Left lobe of liver (tissue), 2 donors: ENCODE results near the gene DYNC1LI1. TPM values are rescaled to one million over a fixed set of nuclear protein-coding genes. Genes with fewer than 3 reads are reported as not detected.
"Not testable (repeated sequence)": the region's sequence is repeated elsewhere in the genome, so short reads cannot be mapped to it uniquely, and the experiment has no call there.

Experiments
- ATAC-seq: fragments of 200-7000 bp; cut with Tn5 transposase; one replicate; pipeline ENCODE4 v1.9.1; 2020; ENCODE audit warnings: mild to moderate bottlenecking, moderate library complexity
- DNase-seq: peaks from one replicate; pipeline ENCODE4 v3.0.0-alpha.2; 2020; ENCODE audit warnings: low spot score
- total RNA-seq: library from RNA; stranded (reverse); gene quantifications from one replicate; pipeline ENCODE4 v1.2.1, GENCODE V29; 2021
- donor health status: DM: no; HTN: no; CAD: no; lungs with moderate emphysema.
- donor health status: DM: no; HTN: yes; CAD: no.

Gene DYNC1LI1
- total RNA-seq, 1 donor from 2014 or later = 10.4 TPM

DNA sequence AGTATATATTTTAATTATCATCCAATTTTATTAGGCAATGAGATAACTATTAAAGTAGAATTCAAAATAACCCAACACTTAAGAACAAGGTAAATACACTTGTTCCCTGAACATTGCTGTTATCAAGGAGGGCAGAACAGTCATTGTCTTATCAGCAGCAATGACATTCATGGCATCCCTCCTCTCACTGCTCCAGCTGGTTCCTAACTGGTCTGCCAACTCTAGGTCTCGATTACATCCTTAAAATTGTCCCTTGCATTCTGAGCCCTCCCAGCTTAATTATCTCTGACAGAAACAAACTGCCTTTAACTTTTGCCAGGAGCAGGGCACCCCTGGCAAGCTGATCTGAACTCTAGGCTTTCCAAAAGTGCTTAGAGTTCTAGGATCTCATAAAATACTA, 14.0 kb upstream of the DYNC1LI1 start:
- ATAC-seq = no peak

DNA sequence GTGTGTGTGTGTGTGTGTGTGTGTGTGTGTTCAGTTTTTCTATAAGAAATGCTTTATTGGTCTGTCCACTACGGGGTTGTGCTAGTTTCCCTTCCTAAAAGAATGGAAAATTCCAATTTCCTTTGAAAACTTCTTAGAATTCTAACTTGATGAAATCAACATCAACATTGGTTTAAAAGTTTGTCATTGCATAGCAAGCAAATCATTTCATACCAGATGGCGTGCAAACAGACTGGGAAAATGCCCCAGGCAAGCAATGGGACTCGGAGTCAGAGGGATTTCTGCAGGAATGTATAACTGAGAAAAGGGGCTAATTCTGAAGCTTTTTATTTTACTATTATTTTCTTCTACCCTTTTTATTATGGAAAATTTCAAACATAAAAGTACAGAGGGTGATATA, 13.1 kb upstream of the DYNC1LI1 start:
- DNase-seq (no peak), ATAC-seq (no peak)

More for the DNA sequence above, 14.0 kb upstream of the DYNC1LI1 start:
- no peak for DNase-seq

DNA sequence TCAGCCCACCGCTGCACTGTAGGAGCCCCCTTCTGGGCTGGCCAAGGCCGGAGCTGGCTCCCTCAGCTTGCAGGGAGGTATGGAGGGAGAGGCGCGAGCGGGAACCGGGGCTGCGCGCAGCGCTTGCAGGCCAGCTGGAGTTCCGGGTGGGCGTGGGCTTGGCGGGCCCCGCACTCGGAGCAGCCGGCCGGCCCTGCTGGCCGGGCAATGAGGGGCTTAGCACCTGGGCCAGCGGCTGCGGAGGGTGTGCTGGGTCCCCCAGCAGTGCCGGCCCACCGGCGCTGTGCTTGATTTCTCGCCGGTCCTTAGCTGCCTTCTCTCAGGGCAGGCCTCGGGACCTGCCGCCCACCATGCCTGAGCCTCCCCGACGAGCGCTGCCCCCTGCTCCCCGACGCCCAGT, 8.0 kb upstream of the DYNC1LI1 start:
- not testable (repeated sequence) for DNase-seq

DNA sequence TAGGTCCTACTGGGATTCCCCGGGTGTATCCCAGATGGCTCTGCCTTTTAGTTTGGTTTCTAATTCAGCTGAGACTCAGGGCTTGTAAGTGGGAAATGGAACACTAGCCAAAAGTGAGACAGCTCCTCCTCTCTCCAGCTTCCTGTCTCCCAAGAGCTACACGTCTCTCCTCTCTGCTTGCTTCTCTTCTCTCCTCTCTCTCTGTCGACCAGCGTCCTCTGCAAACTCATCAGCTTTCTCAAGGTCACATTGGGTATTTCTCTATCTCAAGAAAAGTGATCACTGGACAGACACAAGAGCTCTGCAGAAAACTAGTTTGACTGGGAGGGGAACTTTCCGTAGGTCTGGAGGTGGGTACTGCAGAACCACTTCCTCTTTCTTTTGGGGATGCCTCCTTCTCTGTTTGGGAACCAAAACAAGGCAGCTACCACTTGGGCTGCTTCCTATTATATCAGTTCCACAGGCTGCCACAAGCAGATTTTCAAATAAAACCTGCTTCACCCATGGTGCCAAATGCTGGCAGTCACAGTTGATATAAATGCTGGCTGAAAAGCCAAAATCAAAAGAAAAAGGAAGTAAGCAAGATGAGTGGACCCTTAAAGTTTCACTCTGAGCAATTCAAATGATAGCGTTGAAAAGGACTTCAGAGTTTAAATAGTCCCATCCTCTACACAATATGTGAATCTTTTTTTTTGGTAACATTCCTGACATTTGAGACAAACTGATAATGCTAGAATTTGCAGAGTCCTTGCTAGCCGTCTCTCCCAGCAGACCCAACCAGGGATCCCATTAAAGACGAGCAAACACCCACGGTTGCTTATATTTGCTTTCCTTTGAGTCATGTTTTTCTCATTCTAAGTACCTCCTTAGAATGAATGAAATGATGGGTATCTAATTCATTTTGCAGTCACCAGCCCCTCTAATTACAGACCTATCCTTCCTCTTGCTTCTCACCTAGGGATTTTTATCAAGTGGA, 7.2 kb upstream of the DYNC1LI1 start:
- ATAC-seq = peak; percentile 39
- DNase-seq = no peak

More for the DNA sequence above, 8.0 kb upstream of the DYNC1LI1 start:
- not testable (repeated sequence) for ATAC-seq

DNA sequence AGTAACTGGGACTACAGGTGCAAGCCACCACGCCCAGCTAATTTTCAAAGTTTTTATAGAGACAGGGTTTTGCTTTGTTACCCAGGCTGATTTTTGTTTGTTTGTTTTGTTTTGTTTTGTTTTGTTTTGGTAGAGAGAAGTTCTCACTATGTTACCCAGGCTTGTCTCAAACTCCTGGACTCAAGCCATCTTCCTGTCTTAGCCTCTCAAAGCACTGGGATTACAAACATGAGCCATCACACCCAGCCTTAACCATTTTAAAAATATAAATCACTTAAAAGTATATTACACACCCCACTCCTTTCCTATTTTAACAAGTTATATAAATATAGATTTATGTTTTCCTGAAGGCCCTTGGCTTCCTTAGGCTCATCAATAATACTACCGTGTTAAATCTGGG, 6.5 kb upstream of the DYNC1LI1 start:
- no peak for DNase-seq
- no peak for ATAC-seq

DNA sequence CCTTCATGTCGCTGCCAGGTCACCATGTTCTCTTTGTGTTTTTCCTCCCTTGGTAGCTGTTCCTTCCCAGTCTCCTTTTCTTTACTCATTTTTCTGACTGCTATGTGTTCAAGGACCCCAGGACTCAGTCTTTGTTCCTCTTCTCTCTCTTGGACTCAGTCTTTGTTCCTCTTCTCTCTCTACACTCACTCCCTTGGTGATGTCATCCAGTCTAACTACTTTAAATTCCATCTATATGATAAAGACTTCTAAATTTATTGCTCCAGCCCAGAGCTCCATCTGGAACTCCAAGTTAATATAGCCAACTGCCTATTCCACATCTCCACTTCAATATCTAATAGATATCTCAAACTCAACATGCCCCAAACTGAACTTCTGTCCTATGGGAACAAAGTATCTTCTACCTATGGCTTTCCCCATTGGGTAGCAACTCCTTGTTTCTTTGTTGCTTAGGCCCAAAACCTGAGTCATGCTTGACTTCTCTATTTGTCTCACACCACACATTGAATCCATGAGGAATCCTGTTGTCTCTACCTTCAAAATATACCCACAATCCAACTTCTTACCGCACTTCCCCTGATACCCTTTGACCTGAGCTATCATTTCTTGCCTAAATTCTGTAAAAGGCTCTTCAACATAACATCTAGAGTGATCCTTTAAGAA, 4.9 kb upstream of the DYNC1LI1 start:
- ATAC-seq (no peak), DNase-seq (no peak)

DNA sequence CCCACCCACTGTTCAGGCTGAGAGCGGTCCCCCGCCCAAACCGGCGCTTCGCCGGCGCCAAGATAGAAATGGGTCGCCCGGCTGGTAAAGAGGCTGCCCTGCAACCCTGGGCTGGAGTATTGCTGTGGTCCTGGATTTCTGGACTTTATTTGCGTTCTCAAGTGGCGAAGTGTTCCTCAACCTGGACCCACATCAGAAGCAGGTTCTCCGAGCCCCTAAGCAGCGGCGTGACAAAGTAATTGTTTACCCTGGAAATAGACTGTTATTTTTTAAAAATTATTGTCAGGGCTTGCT, 481 bp upstream of the DYNC1LI1 start:
- ATAC-seq (peak; percentile 58), DNase-seq (no peak)

DNA sequence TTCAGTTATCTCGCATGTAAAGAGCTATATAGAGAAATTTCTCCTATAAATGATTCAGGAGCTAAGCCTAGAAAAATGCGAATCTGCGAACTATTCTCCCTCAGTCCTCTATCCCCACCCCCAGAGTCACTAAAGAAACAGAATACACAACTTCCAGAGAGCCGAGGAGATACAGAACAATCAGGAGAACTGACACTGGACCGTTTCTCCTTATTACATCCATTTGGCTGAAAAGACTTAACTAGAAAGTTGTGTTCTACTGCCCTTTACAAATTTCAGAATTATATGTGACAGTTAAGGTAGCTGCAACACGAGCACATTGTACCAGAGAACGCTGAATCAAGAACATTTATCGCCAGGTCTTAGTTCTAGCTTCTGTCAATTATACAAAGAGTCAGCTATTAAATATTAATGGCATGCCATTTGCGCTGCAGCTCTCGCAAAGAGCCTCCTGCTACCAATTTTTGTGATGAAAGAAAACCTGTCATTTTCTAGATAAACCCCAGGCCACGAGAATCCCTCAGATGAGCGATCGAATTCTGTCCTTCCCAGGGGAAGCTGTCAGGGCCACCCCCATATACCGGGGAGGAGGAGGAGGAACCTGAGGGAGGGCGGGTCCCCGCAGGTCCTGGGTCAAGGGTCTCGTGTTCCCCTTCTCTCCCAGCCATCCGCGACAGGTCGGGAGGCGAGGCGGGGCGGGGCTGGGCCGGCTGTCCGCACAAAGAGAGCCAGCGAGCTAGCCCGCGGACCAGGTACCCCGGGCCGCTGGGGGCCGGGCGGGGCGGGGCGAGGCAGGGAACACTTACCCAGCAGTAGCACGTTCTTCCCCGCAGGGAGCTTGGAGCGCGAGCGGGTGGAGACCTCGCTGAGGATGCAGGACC, 878 bp downstream of the DYNC1LI1 start:
- peak; percentile 82 for ATAC-seq
- peak; percentile 89 for DNase-seq

DNA sequence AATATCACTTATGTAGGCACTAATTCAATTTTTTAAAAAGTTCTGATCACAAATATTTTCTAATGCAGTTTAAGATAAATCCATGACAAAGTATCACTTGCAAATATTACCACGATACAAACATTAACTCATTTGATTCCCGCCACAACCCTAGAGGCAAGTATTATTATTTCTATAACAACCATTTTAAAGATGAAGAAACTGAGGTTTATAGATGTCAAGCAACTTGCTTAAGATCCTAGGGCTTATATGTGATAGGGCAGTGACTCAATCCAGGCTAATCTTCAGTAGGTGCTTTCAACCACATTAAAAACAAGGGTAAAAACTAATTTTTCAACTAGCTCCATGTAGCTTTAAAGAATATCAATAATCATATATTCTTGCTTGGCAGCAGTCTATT, 1.7 kb downstream of the DYNC1LI1 start:
- ATAC-seq (no peak), DNase-seq (no peak)

DNA sequence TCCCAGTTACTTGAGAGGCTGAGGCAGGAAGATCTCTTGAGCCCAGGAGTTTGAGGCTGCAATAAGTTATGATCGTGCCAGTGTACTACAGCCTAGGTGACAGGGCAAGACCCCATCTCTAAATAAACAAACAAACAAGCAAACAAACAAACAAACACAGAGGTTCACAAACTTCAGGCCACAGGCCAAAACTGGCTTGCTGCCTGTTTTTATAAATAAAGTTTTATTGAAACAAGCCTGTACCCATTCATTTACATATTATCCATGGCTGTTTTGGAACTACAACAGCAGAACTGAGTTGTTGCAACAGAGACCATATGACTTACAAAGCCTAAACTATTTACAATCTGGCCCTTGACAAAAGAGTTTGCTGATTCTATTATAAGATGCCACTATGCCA, 6.5 kb downstream of the DYNC1LI1 start:
- ATAC-seq = no peak

DNA sequence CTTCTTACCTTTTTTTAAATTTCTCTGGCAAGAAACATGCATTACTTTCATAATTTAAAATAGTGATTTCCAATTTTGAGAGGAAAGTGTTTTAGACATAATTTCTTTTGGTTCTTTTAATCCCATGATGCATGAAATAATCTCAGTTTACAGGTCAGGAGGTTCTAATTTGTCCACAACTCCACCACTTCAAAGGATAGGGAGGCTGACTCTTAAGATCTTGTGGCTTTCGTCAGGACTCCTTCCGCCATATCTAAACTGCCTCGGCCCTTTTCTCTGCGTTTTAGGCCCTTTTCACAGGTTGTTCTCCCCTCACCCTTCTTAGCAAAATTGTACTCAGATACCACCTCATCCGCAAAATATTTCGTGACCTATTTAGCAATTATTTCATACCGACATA, 8.0 kb downstream of the DYNC1LI1 start:
- ATAC-seq (no peak), DNase-seq (no peak)

More for the DNA sequence above, 6.5 kb downstream of the DYNC1LI1 start:
- DNase-seq = no peak

DNA sequence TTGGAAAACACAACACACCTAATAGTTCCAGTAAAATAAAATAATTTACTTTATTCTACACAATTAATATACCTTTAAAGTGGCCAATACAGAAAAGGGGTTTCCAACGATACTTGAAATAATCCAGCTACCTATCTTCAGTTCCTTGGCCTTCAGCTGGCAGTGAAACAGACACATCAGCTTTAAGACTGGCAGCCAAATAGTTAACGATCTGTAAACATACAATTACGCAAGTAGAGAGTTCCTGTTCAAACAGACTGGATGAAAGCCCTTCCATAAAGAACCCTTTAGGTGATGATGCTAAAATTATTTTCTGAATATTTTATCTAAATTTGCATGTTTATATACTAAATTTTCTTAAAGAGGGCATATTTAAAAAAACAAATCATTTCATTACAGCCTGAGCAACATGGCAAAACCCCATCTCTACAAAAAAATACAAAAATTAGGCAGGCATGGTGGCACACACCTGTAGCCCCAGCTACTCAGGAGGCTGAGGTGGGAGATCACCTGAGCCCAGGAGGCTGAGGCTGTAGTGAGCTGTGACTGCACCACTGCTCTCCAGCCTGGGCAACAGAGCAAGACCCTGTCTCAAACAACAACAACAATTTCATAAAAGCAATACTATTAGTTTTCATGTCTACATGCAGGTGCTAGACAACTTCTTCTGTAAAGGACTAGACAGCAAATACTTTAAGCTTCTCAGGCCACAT, 12.9 kb downstream of the DYNC1LI1 start:
- peak; percentile 81 for ATAC-seq
- DNase-seq = no peak

DNA sequence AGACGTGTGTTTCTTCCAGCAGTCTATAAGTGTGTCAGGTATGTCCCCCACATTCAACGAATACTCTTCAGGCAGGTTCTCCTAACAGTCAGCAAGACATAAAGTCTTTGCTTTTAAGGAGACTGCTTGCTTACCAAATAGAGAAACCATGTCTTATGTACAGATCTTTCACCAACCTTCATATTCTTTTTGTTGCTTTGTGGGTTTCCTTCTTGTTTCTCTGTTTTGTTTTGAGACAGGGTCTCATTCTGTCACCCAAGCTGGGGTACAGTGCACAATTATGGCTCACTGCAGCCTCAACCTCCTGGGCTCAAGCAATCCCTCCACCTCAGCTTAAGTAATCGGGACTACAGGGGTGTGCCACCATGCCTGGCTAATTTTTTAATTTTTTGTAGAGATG, 14.3 kb downstream of the DYNC1LI1 start:
- DNase-seq = no peak
- ATAC-seq = no peak

DNA sequence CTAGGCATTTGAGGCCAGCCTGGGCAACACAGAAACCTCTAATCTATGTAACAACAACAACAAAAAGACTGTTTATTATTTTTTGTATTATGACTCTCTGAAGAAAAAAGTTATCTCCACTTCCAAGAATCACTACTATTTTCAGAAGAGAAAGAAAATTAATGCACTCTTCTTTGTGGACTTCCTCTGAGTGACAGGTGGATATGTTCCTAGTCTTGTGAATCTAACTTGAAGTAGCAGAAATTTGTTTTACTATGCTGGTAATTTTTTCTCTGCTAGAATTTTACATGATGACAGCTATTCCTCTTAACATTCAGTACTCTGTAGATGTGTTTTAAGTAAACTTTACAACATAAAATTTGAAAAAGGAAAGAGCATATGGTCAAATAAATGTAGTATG, 16.7 kb downstream of the DYNC1LI1 start:
- no peak for DNase-seq
- ATAC-seq = no peak

DNA sequence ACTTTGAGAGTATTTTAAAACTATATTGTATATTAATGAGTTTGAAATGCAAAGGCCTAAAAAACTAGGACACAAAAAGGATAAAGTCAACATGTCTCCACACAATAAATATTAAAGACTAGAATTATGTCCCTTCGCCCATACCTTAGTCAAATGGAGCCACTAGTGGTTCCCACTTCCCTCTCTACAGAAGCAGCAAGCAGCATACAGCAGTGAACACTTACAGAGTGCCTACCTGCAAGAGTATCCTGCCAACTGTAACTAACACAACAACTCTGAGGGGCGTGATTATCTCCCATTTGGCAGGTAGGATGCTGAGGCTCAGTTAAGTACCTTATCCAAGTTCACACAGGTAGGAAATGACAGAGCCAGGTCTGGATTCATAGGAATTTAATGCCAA, 17.2 kb downstream of the DYNC1LI1 start:
- ATAC-seq (no peak), DNase-seq (no peak)

DNA sequence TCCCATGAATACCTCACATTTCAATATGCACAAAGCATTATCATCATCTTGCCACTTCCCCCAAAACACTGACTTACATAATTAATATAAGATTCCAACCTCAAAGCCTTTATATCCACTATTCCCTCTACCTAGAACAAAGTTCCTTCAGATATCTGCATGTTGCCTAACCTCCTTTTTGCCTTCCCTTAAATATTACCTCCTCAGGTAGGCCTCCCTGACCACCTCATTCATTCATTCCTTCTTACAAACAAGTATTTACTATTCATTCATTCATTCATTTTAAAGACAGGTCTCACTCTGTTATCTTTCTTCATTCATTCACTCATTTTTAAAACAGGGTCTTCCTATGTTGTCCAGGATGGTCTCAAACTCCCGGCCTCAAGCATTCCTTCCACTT, 18.6 kb downstream of the DYNC1LI1 start:
- no peak for DNase-seq
- no peak for ATAC-seq

DNA sequence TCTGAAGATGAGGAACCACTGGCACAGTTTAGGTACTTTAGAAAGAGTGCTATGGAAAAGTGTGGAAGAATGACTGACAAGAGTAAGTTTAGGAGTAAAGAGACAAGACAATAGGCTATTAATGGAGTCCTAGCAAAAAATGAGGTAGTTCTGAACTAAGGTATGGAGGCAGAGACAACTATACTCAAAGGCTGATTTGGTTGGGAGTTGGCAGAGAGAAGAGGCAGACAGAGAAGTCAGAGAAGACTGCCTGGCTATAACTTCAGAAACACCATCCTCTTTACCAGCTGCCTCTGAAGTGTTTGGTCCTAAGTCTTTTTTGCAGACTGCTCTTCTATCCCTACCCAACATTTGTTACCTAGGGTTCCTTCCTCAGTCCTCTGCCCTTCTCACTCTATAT, 19.2 kb downstream of the DYNC1LI1 start:
- ATAC-seq = no peak
- DNase-seq = no peak

DNA sequence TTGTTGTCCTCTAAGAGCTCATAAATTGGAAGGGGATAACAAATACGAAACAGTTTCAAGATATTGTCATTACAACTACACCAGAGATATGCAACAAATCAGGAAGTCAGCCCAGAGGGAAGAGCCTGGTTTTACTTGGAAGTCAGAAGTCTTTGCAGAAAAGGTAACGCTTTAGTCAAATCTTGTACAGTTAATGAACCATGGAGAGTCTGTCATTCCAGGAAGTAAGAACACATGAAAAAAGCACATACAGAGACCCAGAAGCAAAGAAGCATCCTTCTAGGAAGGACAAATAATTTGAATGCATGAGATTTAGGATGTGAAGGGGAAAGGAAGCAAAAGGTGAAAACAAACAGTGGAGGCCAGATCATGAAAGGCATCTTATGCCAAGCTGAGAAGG, 19.6 kb downstream of the DYNC1LI1 start:
- ATAC-seq (no peak), DNase-seq (no peak)

DNA sequence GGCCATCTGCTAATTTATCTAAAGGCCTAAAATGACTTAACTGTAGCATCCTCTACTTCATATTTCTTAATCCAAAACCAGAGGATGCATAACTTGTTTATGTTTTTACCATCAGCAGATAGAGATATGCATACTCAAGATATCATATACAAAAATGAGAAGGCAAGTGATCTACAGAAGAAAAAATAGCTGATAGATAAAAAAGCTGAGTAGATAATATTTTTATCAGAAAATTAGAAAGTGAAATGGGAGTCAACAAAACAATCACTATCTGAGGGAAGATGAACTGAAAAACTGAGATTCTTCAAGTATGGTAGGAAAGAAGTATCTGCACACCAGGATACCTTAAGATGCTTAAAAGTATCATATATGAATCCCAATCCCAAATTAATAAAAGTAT, 25.4 kb downstream of the DYNC1LI1 start:
- DNase-seq = no peak
- no peak for ATAC-seq

DNA sequence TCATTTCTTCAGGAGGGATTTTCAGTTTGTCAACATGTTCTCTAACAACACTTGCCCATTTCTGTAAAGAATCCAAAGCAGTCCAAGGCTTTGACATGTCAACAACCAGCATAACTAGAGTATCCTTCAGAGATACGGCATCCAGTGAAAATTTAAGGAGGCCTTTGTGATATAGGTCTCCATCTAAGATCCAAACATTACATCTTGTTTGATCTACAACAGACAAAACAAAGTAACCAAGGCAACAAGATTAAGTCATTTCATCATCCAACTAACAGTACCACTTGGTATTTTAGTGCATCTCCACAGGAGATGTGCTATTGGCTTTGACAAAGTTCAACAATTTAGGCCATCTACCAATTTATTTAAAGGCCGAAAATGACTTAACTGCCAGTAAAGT, 25.8 kb downstream of the DYNC1LI1 start:
- no peak for ATAC-seq
- no peak for DNase-seq

DNA sequence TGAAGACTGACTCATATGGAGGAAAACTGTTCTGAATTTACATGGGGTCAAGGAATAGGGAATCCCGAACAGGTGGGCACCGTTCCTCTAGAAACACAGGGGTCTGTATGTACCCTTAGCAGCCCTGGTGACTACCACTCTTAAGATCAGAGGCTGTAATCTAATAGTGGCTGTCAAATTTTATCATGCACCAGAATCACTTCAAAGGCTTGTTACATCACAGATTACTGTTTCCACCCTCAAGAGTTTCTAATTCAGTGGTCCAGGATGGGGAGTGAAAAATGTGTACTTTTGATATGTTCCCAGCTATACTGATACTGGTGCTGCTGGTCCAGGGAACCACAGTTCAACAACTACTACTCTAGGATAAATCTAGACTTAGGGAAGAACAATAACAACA, 27.9 kb downstream of the DYNC1LI1 start:
- no peak for ATAC-seq

More for the DNA sequence above, 27.9 kb downstream of the DYNC1LI1 start:
- DNase-seq = no peak
